Mononuclear cell (primary cell): ENCODE measurements around the gene APBA2. TPM values are rescaled to one million over a fixed set of nuclear protein-coding genes. Genes with fewer than 3 reads are reported as not detected.

ENCODE experiments used
- H3K27me3 ChIP-seq: 2 replicates; pipeline ENCODE4 v1.6.0; 2011; ENCODE audit warnings: low read length, control low read depth; ENCODE audit not compliant: insufficient read depth
- H3K4me1 ChIP-seq: 2 replicates; pipeline ENCODE4 v1.5.1; 2011; ENCODE audit warnings: mild to moderate bottlenecking, low read length, control low read depth; ENCODE audit not compliant: insufficient read depth
- H3K4me3 ChIP-seq: 2 replicates; pipeline ENCODE4 v1.5.1; 2011; ENCODE audit warnings: mild to moderate bottlenecking, low read length, moderate library complexity
- H3K9me3 ChIP-seq: 2 replicates; pipeline ENCODE4 v1.5.1; 2011; ENCODE audit warnings: low read depth, mild to moderate bottlenecking, control low read depth, low read length
- total RNA-seq: library from RNA; depleted of rRNA; stranded (reverse); fragments of >200 nt; gene quantifications from one replicate; pipeline ENCODE4 v1.2.3, GENCODE V29; 2012

APBA2 gene
- total RNA-seq, 1 donor: 78.6 TPM

GRCh38 chr15:29048011-29048410 lies 162.2 kb downstream of the APBA2 start:
- peaks cover 8% of the 10 kb centered on the region for H3K4me1 ChIP-seq

GRCh38 chr15:29050870-29051269 lies 165.1 kb downstream of the APBA2 start:
- Histone ChIP-seq H3K27me3 (no peaks in the 10 kb centered on the region), H3K4me1 (peaks cover 8% of the 10 kb centered on the region), H3K9me3 (no peaks in the 10 kb centered on the region), H3K4me3 (no peak overlapping the region)

More at GRCh38 chr15:29048011-29048410, 162.2 kb downstream of the APBA2 start:
- Histone ChIP-seq H3K9me3 (no peaks in the 10 kb centered on the region), H3K4me3 (no peak overlapping the region), H3K27me3 (no peaks in the 10 kb centered on the region)

GRCh38 chr15:29051422-29051821 lies 165.6 kb downstream of the APBA2 start:
- Histone ChIP-seq H3K4me3 (no peak overlapping the region), H3K27me3 (no peaks in the 10 kb centered on the region), H3K4me1 (peaks cover 8% of the 10 kb centered on the region), H3K9me3 (no peaks in the 10 kb centered on the region)

DNA sequence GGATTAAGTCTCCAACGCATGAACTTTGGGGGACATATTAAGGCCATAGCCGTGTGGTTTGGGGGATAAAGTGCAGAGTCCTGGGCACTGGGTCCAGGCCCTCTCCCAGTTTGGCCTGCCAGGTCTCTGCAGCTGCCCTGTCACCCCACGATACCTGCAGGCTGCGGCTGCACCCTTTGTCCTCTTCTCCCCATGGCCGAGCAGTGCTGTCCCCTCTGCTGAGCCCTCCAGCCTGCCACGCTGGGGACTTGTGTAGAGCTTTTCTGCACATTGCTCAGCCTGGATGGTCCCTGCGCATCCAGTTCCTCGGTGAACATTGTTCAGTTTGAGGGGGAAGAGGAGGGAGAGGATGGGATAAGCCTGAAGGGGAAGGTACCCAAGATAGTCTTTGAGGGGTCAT lies 167.2 kb downstream of the APBA2 start:
- Histone ChIP-seq H3K4me3 (no peak overlapping the region), H3K9me3 (no peaks in the 10 kb centered on the region), H3K27me3 (no peaks in the 10 kb centered on the region), H3K4me1 (peaks cover 8% of the 10 kb centered on the region)

GRCh38 chr15:29053661-29054131 lies 167.9 kb downstream of the APBA2 start:
- no peaks in the 10 kb centered on the region for H3K27me3 ChIP-seq
- peaks cover 8% of the 10 kb centered on the region for H3K4me1 ChIP-seq
- no peaks in the 10 kb centered on the region for H3K9me3 ChIP-seq
- no peak overlapping the region for H3K4me3 ChIP-seq

DNA sequence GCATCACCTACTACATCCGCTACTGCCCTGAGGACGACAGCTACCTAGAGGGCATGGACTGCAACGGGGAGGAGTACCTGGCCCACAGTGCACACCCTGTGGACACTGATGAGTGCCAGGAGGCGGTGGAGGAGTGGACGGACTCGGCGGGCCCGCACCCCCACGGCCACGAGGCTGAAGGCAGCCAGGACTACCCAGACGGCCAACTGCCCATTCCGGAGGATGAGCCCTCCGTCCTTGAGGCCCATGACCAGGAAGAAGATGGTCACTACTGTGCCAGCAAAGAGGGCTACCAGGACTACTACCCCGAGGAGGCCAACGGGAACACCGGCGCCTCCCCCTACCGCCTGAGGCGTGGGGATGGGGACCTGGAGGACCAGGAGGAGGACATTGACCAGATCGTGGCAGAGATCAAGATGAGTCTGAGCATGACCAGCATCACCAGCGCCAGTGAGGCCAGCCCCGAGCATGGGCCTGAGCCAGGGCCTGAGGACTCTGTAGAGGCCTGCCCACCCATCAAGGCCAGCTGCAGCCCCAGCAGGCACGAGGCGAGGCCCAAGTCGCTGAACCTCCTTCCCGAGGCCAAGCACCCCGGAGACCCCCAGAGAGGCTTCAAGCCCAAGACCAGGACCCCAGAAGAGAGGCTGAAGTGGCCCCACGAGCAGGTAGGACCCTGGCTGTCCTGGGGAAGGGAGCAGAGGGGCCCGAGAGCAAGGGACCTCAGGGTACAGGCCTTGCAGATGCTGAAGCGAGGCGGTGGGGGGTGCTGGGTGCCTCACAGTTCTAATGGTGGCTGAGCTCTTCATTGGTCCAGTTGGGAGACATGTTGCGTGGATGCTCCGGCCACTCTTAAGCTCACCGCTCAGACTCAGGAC lies 168.6 kb downstream of the APBA2 start:
- Histone ChIP-seq H3K9me3 (no peaks in the 10 kb centered on the region), H3K4me1 (peaks cover 8% of the 10 kb centered on the region), H3K27me3 (no peaks in the 10 kb centered on the region), H3K4me3 (no peak overlapping the region)

- Histone ChIP-seq H3K4me1 (peaks cover 8% of the 10 kb centered on the region), H3K27me3 (no peaks in the 10 kb centered on the region), H3K9me3 (no peaks in the 10 kb centered on the region), H3K4me3 (no peak overlapping the region)
These were observed 170.1 kb downstream of the APBA2 start for GRCh38 chr15:29055876-29056275.

DNA sequence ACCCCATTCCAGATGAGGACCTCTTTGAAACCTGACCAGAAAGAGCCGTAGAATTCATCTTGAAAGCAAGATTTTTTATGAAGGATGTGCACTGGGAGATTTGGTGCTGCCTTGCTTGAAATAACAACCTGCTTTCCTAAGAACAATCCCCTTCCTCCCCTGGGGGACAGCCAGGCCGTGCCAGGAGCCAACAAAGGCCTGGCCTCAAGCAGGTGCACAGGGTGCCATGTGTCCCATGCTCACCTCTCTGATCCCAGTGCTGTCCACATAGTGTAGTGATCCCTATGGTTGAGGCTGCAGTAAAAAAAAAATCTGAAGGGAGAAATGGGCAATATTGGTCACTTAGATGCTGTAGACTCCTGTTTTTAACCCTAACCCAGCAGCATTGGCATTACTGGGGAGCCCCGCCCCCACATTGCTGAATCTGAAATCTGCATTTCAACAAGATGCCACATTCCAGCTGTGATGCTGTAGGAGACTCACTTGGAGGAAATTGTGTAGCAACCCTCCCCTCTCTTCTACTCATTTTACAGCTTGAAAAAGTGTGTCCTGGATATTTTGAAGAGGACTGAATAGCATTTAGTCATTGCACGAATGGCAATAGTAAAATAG lies 171.2 kb downstream of the APBA2 start:
- H3K4me3 ChIP-seq: no peak overlapping the region
- no peaks in the 10 kb centered on the region for H3K4me1 ChIP-seq
- no peaks in the 10 kb centered on the region for H3K27me3 ChIP-seq
- no peaks in the 10 kb centered on the region for H3K9me3 ChIP-seq

DNA sequence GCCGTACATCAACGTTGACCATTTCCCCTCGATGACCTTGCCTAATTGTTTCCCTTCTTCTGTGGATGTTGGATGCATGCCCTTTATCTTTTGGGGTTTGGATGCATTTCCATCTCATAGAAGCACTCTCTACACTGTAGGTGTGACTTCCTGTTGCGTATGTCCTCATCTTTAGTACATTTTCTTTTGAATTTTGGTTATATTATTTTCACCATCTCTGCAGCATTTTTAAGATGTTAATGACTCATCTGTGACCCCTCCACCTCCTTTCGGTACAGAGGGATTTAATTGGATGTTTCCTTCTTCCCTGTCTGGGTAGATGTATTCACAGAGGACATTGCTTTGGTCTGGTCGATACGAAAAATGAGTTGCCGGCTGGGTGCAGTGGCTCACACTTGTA lies 172.1 kb downstream of the APBA2 start:
- Histone ChIP-seq H3K27me3 (no peaks in the 10 kb centered on the region), H3K4me3 (no peak overlapping the region), H3K4me1 (no peaks in the 10 kb centered on the region)

DNA sequence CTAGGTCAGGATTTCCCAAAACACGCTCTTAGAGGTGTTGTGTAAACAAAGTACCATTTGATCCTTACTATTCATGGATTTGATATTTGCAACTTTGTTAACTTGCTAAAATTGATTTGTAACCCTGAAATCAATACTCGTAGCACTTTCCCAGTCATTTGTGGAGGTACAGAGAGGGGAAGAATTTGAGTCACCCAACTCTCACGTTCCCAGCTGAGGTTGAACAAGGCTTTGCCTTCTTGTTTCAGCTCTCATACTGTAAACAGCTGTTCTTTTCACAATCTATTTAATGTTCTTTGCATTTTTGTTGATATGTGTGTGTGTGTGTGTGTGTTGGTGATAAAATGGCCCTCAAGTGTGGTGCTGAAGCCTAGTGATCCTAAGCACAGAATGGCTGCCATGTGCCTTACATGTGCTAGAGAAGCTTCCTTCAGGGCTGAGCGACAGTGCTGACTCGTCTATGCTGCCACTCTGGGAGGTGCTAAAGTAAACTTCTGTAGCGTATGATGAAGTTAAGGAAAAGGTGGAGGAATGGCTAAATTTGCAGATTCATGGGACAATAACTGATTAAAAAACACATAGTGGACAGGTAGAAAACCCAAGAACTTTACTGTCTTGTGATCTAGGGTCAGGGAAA lies 173.2 kb downstream of the APBA2 start:
- Histone ChIP-seq H3K27me3 (no peaks in the 10 kb centered on the region), H3K9me3 (no peaks in the 10 kb centered on the region), H3K4me3 (no peak overlapping the region), H3K4me1 (no peaks in the 10 kb centered on the region)

More for the DNA sequence above, 172.1 kb downstream of the APBA2 start:
- no peaks in the 10 kb centered on the region for H3K9me3 ChIP-seq

- Histone ChIP-seq H3K27me3 (no peaks in the 10 kb centered on the region), H3K4me3 (no peak overlapping the region), H3K9me3 (no peaks in the 10 kb centered on the region), H3K4me1 (no peaks in the 10 kb centered on the region)
These were observed 174.3 kb downstream of the APBA2 start for GRCh38 chr15:29059871-29060640.

DNA sequence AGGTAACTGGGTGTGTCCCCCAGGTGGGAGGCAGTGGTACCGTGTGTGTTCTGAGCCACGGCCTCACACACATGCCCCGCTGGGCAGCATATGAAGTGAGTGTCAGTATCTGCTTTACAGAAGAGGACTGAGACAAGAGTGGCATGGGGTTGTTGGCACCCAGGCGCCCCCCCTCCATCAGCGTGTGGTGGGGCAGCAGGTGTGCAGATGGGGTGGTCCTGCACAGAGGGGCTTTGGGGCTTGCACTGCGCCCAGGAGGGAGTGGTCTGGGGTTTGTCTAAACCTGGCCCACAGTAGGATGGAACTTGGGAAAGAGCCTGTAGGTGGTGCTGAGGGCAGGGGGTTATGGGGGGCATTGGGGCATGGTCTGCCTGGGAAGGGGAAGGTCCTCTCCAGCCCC lies 176.0 kb downstream of the APBA2 start:
- Histone ChIP-seq H3K9me3 (no peaks in the 10 kb centered on the region), H3K27me3 (no peaks in the 10 kb centered on the region), H3K4me1 (no peaks in the 10 kb centered on the region), H3K4me3 (no peak overlapping the region)

DNA sequence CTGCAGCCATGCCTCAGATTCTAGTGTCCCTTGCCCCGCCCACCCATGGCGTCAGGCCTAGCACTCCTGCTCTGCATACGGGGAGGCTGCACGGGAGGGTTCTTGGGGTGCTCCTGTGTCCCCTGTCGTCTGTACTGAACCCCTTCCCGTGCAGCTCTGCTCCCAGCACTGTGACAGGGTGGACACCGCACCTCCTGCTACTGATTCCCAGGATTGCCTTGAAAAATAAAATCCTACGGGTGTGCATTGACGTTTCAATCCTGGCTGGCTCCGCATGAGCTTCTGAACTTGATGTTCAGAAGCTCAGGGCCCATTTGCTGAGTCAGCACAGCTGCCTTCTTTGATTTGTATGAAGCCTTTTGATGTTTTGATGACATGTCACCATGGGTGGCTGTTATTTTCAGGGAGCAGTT lies 176.4 kb downstream of the APBA2 start:
- H3K9me3 ChIP-seq: no peaks in the 10 kb centered on the region
- no peaks in the 10 kb centered on the region for H3K4me1 ChIP-seq
- no peaks in the 10 kb centered on the region for H3K27me3 ChIP-seq
- H3K4me3 ChIP-seq: no peak overlapping the region

DNA sequence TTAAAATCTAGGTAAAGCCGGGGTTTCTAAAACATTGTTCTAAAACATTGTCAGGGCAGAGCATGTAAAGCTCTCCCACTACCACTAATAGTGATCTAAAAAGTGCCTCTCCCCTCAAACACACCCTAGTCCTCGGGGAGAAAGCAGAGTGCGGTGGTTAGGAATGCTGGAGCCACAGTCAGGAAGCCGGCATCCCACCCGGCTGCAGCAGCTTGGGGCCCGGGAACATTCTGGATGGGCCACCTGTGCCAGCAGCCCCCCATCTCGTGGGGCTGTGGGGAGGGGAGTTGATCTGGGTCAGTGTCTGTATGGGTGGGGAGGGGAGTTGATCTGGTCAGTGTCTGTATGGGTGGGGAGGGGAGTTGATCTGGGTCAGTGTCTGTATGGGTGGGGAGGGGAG lies 176.9 kb downstream of the APBA2 start:
- H3K27me3 ChIP-seq: no peaks in the 10 kb centered on the region
- no peaks in the 10 kb centered on the region for H3K4me1 ChIP-seq
- H3K4me3 ChIP-seq: no peak overlapping the region
- no peaks in the 10 kb centered on the region for H3K9me3 ChIP-seq

DNA sequence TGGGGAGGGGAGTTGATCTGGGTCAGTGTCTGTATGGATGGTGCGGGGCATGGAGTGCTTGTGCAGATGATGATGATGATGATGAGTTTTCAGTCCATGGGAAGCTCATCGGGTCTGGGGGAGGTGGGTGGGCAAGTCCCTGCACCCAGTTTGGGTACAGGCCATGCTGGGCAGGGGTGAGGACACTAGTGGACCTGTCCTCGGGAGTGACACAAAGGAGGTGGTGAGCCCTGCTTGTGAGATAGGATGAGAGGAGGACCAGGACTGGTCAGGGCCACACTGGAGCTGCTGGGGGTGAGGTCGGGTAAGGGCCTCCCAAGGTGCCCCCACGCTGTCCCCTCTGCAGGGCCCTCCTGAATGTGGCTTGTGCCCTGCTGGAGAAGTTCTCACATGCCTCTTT lies 177.9 kb downstream of the APBA2 start:
- Histone ChIP-seq H3K27me3 (no peaks in the 10 kb centered on the region), H3K4me1 (no peaks in the 10 kb centered on the region), H3K4me3 (no peak overlapping the region), H3K9me3 (no peaks in the 10 kb centered on the region)
